UCSD-AML1 (cell line): ENCODE results near the gene SLC25A5.
A peak's percentile ranks its signal among the peaks of the same experiment; 100 is the strongest.
"Not testable (repeated sequence)": the region's sequence is repeated elsewhere in the genome, so short reads cannot be mapped to it uniquely, and the experiment has no call there.

Experiments used
- DNase-seq: peaks from one replicate; lab custom pipeline; 2025; ENCODE audit not compliant: unreplicated experiment; lab: John Stamatoyannopoulos, UW

SLC25A5 gene

DNA sequence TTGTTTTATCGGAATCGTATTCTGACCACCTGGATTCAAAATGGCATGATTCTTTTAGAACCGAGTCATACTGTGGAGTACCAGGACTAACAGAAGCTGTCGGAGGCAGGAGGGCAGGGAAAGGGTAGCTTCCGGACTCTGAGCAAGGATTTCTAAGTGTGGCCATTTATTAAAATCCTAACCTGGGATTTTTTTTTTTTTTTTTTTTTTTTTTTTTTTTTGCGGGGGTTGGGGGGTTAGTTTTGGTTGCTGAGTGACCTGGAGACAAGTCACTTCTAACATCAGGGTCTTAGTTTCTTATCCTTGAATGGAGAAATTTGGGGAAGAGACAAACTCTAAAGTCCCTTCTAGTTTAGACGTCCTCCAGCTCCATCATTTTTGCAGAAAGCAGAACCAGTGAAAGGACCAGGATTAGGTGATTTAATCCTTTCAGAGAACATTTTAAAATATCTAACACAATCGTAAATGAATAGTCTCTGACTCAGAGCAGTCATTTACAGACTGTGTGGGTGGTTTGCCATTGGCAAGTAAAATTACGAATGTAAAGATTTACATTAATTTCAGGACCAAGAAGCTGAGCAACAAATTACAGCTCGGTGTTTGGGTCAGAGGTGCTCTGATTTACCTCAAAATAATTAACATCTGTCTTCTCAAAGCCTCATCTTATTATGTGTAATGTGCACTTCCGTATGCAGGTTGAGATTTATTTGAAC lies 7.3 kb downstream of the SLC25A5 start:
- no peak for DNase-seq

DNA sequence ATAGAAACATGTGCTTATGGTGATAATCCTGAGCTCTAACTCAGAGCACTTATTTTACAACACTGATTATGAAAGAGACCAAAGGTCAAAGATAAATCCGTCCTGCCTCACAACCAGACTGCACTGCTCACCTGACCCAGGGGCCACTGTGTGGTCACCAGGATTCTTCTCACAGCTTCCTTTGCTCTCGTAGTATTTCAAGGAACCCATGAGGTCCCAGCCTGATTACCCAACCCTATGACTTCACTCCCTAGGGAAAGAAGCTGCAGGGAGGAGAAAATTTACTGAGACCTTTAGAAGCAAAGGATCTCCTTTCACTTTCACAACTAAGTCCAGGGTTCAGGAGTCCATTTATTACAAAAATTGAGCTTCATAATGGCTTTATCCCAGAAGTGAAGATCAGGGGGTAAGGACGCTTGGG lies 9.6 kb downstream of the SLC25A5 start:
- DNase-seq, result no peak

DNA sequence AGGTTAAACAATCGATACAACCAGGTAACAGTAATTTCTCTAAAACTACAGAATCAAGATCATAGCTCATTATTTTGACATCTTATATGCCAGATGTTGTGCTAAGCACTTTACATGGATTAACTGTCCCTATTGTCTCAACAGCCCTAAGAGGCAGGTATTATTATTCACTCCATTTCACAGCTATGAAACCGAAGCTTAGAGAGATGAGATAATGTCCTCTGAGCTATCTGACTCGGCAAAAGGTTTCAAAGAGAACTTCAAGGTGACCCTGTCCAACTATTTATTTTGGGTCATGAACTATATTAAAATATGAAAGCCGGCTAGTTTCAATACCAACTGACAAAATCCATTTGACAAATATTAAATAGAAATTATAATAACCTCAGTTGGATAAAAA lies 10.3 kb downstream of the SLC25A5 start:
- DNase-seq, result no peak

DNA sequence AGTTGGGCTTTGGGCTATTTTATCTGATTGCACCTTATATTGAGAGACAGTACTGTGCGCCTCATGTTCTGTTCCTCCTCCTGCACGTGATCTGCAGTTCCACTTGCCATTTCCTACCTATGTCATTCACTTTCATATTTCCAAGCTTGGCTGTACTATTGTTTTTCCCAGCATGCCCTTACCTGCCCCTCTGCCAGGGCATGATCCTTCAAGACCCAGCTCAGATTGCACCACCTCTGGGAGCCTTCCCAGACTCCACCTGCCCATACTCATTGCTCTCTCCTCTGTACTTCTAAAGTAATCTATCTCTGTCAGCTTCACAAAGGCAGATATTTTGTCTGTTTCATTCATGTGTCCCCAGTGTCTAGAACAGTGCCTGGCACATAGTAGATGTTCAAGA lies 11.6 kb downstream of the SLC25A5 start:
- no peak for DNase-seq

DNA sequence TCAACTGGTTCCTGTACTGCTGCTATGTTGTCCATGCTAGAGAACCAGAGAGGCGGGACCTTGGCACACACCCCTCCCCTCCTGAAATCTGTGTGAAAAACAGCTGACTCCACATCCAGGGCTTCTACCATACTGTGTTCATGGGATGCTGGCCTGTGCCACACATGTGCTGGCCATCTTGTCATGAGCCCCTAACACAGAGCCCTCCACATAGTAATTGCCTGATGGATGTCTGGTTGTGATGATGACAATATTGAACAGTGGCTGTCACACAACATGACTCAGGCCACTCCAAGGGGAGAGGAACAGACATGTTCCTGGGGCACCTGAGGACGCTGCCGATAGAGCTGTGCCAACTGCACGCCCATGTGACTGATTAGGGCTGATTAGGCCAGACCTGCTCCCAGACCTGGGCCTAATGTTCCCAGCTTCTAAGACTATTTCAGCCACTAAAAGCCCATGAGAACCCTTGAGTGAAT lies 13.1 kb downstream of the SLC25A5 start:
- no peak for DNase-seq

DNA sequence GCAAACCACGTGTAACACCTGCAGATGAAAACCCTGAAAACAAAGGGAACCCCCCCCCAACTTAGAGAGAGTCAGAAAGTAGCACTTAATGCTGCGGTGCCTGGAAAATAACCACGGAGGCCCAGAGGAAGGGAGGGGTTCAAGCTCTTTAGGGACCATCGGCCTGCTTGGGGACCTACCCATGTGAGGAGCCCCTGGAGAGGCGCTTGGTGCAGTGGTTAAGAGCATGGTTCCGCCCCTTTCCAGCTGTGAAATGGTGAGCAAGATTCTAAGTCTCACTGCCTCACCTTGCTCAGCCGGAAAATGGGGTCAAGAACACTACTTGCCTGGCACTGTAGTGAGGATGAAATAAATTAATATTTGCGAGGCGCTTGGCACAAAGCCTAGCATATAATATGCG lies 13.8 kb downstream of the SLC25A5 start:
- DNase-seq, result no peak

DNA sequence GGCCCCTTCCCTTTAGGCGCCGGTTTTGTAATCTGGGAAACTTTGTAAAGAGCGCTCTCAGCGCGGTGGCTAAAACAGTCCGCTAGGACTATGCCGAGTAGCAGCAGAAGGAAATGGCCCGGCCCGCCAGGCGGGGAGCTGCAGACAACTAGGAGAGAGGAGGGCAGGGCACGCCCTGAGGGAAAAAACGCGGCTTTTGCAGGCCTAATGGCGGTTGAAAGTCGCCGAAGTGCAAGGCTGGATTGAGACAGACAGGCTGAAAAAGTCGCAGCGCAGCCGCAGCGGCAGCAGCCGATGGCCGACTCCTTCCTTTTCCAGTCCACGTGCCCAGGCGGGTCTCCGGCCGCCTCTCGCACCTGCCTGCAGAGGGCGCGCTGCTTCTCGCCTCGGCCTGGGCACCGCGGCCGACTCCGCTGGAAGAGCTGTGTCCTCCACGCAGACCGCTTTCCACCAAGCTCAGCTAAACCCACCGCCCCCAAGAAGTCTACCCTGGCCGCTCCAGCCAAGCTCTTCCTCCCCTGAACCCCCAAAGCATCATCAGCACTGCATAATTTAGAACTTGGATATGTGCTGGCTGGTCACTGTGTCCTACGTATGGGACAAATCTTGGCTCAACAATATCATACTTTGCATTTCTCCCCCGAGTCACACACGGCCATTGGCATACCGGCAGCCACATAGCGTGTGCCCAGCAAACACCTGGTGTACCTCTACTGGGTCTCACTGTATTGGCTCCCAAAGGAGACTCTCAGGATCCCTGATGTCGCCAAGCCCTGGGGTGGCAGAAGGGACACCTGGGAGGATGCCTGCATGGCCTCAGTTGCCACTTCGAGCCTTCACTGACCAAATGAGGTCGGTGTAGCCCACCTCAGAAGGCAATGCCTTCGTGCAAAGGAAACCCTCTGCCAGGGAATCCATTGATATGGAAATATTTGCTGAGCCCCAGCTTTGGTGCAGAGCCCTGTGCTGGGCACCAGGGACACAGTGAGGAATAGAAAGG lies 14.5 kb downstream of the SLC25A5 start:
- peak; percentile 74 for DNase-seq

DNA sequence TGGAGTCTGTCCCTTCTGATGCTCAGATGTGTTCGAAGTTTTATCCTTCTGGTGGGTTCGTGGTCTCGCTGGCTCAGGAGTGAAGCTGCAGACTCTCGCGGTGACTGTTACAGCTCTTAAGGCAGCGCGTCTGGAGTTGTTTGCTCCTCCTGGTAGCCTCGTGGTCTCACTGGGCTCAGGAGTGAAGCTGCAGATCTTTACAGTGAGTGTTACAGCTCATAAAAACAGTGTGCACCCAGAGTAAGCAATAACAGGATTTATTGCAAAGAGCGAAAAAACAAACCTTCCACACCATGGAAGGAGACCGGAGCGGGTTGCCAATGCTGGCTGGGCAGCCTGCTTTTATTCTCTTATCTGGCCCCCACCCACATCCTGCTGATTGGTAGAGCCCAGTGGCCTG lies 18.5 kb downstream of the SLC25A5 start:
- DNase-seq, result no peak

DNA sequence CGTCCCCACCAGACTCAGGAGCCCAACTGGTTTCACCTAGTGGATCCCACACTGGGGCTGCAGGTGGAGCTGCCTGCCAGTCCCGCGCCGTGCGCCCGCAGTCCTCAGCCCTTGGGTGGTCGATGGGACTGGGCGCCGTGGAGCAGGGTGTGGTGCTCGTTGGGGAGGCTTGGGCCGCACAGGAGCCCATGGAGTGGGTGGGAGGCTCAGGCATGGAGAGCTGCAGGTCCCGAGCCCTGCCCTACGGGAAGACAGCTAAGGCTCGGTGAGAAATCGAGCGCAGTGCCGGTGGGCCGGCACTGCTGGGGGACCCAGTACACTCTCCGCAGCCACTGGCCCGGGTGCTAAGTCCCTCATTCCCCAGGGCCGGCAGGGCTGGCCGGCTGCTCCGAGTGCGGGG lies 19.5 kb downstream of the SLC25A5 start:
- DNase-seq, result not testable (repeated sequence)

DNA sequence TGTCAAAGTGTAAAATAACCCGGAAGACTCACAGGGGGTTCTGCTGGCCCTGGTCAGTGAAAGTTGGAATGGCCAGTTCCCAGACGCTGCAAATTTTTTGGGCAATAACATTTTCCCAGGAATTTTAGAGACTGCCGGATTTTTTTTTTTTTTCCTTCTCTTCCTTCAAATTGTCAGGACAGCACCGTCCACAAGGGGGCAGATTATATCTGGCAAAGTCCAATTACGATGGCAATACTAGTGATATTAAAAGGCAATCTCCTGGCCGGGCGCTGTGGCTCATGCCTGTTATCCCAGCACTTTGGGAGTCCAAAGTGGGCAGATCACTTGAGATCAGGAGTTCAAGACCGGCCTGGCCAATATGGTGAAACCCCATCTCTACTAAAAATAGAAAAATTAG lies 20.5 kb downstream of the SLC25A5 start:
- no peak for DNase-seq

DNA sequence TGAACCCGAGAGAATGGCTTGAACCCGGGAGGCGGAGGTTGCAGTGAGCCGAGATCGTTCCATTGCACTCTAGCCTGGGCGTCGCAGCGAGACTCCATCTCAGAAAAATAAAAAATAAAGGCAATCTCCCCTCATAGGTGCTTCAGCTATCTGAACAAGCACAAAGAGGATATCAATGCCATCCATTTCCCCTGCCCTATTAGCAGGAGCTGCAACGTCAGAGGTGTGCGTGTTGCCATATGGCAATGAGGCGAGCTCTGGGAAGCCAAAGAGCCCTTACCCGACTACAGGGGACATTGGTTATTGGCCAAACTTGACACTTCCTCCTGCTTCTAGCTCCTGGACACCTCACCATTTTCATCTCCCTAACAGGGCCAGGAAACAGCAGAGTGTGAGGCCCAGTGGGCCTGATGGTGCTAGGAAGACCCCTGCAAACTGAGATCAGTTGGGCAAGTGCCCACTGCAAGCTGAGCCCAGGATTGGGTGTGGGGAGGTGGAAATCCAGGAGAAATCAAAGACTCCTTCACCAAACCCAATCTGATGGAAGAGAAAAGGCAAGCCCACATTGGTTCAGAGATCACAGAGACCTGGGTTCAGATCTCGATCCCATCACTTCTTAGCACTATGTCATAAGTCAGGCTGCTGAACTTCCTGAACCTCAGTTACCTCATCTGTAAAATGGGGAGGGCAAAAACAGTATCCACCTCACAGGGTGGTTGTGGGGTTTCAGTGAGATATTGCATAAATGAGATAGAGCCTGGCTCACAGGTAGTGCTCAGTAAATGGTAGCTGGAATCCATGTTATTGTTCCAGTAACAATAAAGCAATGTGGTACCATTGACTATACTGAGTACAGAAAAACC lies 21.2 kb downstream of the SLC25A5 start:
- DNase-seq, result no peak

DNA sequence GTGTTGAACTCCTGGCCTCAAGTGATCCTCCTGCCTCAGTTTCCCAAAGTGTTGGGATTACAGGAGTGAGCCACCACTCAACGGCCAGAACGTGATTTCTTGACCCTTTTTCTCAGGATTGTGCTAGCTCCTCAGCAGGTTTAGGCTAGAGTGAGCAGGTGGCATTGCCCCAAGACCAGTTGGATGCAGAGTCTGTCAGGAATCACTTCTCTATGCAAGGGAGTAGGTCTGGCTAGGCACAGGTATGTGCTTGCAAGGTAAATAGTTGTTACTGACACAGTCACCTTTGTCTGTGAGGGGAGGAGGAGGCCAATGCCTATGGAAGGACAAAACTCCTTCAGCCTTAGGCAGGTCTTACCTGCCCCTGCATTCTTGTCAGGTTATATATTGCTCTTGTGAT lies 24.2 kb downstream of the SLC25A5 start:
- no peak for DNase-seq

DNA sequence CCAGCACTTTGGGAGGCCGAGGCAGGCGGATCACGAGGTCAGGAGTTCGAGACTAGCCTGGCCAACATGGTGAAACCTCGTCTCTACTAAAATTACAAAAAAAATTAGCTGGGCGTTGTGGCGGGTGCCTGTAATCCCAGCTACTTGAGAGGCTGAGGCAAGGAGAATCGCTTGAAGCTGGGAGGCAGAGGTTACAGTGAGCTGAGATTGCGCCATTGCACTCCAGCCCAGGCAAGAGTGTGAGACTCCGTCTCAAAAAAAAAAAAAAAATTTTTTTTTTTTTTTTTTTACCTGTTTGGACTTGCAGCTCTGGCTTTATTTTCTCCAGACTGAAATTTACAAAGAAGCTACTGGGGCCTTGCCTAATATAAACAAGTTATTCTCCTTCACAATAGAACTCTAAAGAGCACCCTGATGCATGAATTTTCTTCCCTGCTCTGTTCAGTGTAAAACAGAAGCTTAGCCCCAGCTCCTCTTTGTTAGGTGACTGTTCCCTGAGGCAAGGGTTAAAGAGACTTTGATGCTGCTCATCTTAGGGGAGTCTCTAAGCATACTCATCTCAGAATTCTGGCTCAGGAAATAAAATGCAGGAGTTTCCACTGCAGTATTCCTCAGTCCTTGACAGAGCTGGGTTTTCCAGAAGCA lies 25.7 kb downstream of the SLC25A5 start:
- DNase-seq, result not testable (repeated sequence)

DNA sequence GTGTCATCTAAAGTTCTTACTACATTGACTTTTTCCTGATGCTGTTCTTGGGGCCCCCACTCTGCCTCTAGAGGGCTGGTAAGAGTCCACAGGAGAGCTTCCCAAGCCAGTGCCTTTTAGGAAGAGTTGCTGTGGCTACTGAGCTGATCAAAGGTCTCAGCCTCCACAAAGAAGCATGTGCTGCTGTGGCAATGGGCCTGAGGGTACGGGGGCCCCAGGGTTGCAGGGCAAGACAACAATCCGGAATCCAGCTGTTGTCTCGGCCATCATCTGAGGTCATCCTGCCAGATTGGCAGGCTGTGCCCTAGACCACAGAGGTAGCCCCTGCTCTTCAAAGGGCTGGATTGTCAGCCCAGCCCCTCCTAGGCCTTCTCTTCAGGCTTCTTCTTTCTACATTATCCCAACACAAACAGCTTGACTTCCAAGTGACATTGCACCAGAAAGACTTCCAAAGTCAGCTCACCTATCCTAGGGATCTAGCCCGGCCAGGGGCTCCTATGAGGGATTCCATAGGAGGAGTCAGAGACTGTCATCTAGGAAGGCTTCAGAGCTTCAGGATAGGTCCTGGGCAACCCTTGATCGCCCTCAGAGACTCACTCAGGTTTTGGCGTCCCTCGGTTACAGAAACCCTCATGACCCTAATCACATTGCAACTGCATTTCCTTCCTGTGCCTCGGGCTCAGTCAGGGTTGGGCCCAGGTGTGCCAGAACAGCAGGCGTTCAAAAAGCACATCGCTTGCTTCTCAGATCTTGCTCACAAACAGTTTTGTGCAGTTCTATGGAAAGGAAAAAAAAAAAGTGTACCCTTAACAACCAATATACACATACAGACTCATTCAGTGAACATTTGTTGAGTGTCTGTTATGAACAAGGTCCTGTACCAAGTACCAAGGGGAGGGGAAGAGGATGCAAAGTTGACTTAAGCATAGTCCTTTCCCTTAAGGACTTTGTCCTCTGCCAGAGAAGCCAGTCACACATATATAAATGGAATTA lies 27.8 kb downstream of the SLC25A5 start:
- no peak for DNase-seq

DNA sequence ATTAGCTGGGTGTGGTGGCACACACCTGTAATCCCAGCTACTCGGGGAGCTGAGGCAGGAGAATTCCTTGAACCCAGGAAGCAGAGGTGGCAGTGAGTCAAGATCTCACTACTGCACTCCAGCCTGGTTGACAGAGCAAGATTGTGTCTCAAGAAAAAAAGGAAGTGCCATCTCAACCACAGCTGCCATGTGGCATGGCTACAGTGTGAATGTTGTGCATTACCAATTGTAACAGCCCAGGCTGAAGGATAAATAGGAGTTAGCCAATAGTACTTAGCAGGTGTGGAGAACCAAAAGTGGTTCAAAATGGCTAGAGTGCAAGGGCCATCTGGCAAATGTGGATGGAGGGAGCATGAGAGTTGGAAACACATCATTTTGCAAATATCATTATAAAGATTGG lies 28.9 kb downstream of the SLC25A5 start:
- DNase-seq, result no peak

DNA sequence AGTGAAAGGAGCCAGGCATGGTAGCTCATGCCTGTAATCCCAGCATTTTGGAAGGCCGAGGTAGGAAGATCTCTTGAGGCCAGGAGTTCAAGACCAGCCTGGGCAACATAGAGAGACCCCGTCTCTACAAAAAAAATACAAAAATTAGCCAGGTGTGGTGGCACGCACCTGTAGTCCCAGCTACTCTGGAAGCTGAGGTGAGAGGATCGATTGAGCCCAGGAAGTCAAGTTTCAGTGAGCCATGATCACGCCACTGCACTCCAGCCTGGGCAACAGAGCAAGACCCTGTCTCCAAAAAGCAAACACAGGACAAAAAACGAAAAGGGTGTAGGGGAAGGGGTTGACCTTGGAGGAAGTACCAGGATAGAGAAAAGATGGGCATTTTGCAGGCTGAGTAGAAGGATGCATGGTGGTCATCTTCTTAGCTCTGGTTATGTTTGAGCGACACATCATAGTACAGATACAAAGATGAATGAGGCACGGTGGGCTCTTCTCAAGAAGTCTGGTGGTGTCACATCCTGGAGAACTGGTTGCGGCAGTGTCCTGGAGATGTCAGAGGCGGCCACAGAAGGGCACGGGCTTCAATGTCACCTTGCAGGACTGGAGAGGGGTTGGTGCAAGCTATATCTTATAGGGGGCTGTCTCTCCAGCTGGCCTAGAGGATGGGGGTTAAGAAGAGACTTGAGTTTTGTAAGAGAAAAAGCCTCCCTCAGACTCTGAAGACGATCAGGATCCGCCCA lies 32.0 kb downstream of the SLC25A5 start:
- DNase-seq, result no peak

DNA sequence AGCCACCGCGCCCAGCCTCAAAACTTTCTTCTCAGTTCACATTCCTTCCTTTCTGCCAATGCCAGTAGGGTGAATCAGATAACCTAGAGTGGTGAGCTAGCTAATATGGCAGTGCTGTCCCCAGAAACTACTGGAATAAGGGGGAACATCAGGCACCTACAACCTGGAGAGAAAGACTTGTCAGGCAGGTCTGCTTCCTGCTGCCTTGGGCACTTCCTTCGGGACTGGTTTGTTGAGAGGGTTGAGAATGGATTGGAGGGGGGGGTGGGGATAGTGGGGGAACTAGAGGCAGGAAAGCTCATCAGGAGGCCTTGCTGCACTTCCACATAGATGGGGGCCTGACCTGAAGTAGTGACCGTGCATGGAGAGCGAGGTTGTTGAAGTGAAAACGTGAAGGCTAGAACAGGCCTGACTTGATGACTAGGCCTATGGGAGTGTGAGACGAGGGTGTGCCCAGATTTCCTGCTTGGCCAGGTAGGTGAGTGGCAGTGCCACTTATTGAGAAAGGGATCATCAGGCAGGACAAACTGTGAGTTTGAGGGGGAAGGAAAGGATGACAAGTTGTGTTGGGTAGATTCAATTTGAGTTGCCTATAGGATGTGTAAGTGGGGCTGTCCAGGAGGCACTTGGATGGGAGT lies 33.4 kb downstream of the SLC25A5 start:
- no peak for DNase-seq
